Endothelial cell of umbilical vein (primary cell): ENCODE data around the gene WBP2. TPM values are rescaled to one million over a fixed set of nuclear protein-coding genes. Genes with fewer than 3 reads are reported as not detected.

Source experiments
- BruUV-seq: library from RNA; stranded (reverse); fragments of 400-500 nt; replicated peaks from 2 replicates; lab custom pipeline; 2021; lab: Mats Ljungman, UMichigan
- CTCF ChIA-PET: fragments of 300-600, 350-600 bp; sonication (Branson Sonifier 250); formaldehyde crosslinking; loops from one replicate; lab custom pipeline; 2021; ENCODE audit warnings: antibody characterized with exemption, inconsistent platforms; lab: Charles Lee
- POLR2A ChIA-PET: fragments of 300-600, 350-600 bp; sonication (Branson Sonifier 250); formaldehyde crosslinking; loops from one replicate; lab custom pipeline; 2021; ENCODE audit warnings: antibody characterized with exemption, inconsistent platforms; lab: Charles Lee
- DNase-seq: peaks from one replicate; pipeline ENCODE4 v3.0.0-alpha.2; 2011; ENCODE audit warnings: low read depth, low spot score
- FAIRE-seq: peaks from 2 replicates; lab custom pipeline; 2011; peaks lifted over from hg19 to GRCh38; lab: Jason Lieb, UNC
- H2AFZ ChIP-seq: 2 replicates; pipeline ENCODE4 v1.6.0; 2012; ENCODE audit warnings: low read depth, low read length, control low read depth, inconsistent platforms
- H3K27ac ChIP-seq: 2 replicates; pipeline ENCODE4 v1.5.1; 2011; ENCODE audit warnings: low read depth, mild to moderate bottlenecking, control low read depth, low read length, moderate library complexity; ENCODE audit not compliant: insufficient read depth
- H3K27me3 ChIP-seq, 2 experiments: 2 replicates each; pipeline versions ENCODE4 v1.6.0 to v1.6.1; 2011; ENCODE audit warnings: low read length in 2 of 2, mixed read lengths in 1 of 2; ENCODE audit not compliant: control insufficient read depth in 2 of 2, insufficient read depth in 2 of 2
- H3K36me3 ChIP-seq, 2 experiments: 2 replicates in 1 of 2; 3 replicates in 1 of 2; pipeline ENCODE4 v1.5.1; 2011; ENCODE audit warnings: low read length in 2 of 2, mild to moderate bottlenecking in 1 of 2, moderate library complexity in 1 of 2; ENCODE audit not compliant: control insufficient read depth in 2 of 2, insufficient read depth in 2 of 2; ENCODE audit errors: extremely low read depth in 1 of 2
- H3K4me1 ChIP-seq: 3 replicates; pipeline ENCODE4 v1.5.1; 2011; ENCODE audit warnings: mild to moderate bottlenecking, low read length; ENCODE audit not compliant: control insufficient read depth, insufficient read depth; ENCODE audit errors: extremely low read depth
- H3K4me2 ChIP-seq: 2 replicates; pipeline ENCODE4 v1.6.1; 2011; ENCODE audit warnings: low read length, control low read depth, mixed read lengths; ENCODE audit not compliant: insufficient read depth
- H3K4me3 ChIP-seq, 3 experiments: fragments of 200-600 bp in 1 of 3; sonication (generic), shearing (Covaris generic) in 1 of 3; replicated peaks in 1 of 3; 2 replicates each; pipeline ENCODE4 v1.5.1; 2011 to 2016; ENCODE audit warnings: control low read depth in 3 of 3, low read length in 3 of 3, mild to moderate bottlenecking in 2 of 3, inconsistent platforms in 1 of 3, low read depth in 1 of 3, moderate library complexity in 1 of 3; ENCODE audit not compliant: insufficient read depth in 1 of 3
- H3K79me2 ChIP-seq: 2 replicates; pipeline ENCODE4 v1.6.0; 2012; ENCODE audit warnings: low read length, inconsistent platforms; ENCODE audit not compliant: control insufficient read depth, insufficient read depth
- H3K9ac ChIP-seq: replicated peaks from 2 replicates; pipeline ENCODE3; 2011; ENCODE audit warnings: low read length, control low read depth; ENCODE audit not compliant: insufficient read depth; ENCODE audit errors: extremely low read depth
- H3K9me1 ChIP-seq: replicated peaks from 3 replicates; pipeline ENCODE4 v1.6.0; 2011; ENCODE audit warnings: mild to moderate bottlenecking, low read length; ENCODE audit not compliant: control insufficient read depth, insufficient read depth; ENCODE audit errors: extremely low read depth
- H3K9me3 ChIP-seq: replicated peaks from 2 replicates; pipeline ENCODE4 v1.5.1; 2012; ENCODE audit warnings: low read length, inconsistent platforms; ENCODE audit not compliant: control insufficient read depth, insufficient read depth
- H4K20me1 ChIP-seq: replicated peaks from 2 replicates; pipeline ENCODE3; 2011; ENCODE audit warnings: mild to moderate bottlenecking, low read length; ENCODE audit not compliant: control insufficient read depth, insufficient read depth; ENCODE audit errors: extremely low read depth
- EZH2 ChIP-seq: IDR thresholded peaks from 2 replicates; pipeline ENCODE4 v1.6.1; 2012; ENCODE audit warnings: borderline replicate concordance, low read depth, mild to moderate bottlenecking, moderate library complexity, low read length, inconsistent platforms; ENCODE audit not compliant: severe bottlenecking
- FOS ChIP-seq: IDR thresholded peaks from 2 replicates; pipeline ENCODE4 v1.6.1; 2011; ENCODE audit warnings: mild to moderate bottlenecking, low read length, moderate library complexity, borderline replicate concordance; ENCODE audit not compliant: insufficient read depth
- GATA2 ChIP-seq: IDR thresholded peaks from 2 replicates; pipeline ENCODE4 v1.7.0; 2011; ENCODE audit warnings: low read depth, mild to moderate bottlenecking, moderate library complexity, mixed read lengths, low read length; ENCODE audit not compliant: insufficient read length, insufficient read depth
- JUN ChIP-seq: IDR thresholded peaks from 2 replicates; pipeline ENCODE4 v1.6.1; 2011; ENCODE audit warnings: borderline replicate concordance, low read depth; ENCODE audit not compliant: insufficient read length, insufficient read depth
- MYC ChIP-seq: IDR thresholded peaks from one replicate; pipeline ENCODE4 v1.6.1; 2011; ENCODE audit warnings: mild to moderate bottlenecking, low read depth, low read length
- POLR2A ChIP-seq: IDR thresholded peaks from 2 replicates; pipeline ENCODE4 v1.6.1; 2012; ENCODE audit warnings: low read depth, mild to moderate bottlenecking, control low read depth, low read length
- POLR2AphosphoS5 ChIP-seq: IDR thresholded peaks from 2 replicates; pipeline ENCODE4 v1.6.1; 2012; ENCODE audit warnings: low read depth, mild to moderate bottlenecking, control low read depth, low read length, moderate library complexity; ENCODE audit not compliant: insufficient read depth
- dilution Hi-C: fragments of 300-500 bp; cut with MboI; formaldehyde crosslinking; loops from one replicate; pipeline ENCODE4 v1.15.0; 2019; ENCODE audit warnings: low sequenced_read_pairs; ENCODE audit not compliant: extremely low pct_ligation_motif_present
- intact Hi-C: fragments of 100-400 bp; cut with micrococcal nuclease; formaldehyde crosslinking; loops from one replicate; pipeline ENCODE4 v1.10.0; 2022
- polyA plus RNA-seq, 4 experiments: library from polyadenylated mRNA; depleted of rRNA in 3 of 4; stranded (reverse) in 3 of 4; unstranded in 1 of 4; fragments of >200 nt; gene quantifications; 2 replicates each; pipeline versions ENCODE4 v1.2.1 to v1.2.3, GENCODE V29; 2011 to 2012; ENCODE audit warnings: missing spikeins in 1 of 4
- total RNA-seq: library from RNA; stranded (reverse); gene quantifications from 2 replicates; pipeline ENCODE4 v1.2.3, GENCODE V29; 2021
- TF ChIP-seq, protein P1 (sequence below), 2 donors: IDR thresholded peaks; 1 replicate in 1 of 2; 2 replicates in 1 of 2; pipeline ENCODE4 v1.5.1; 2011; ENCODE audit warnings: low read length in 2 of 2, mild to moderate bottlenecking in 2 of 2, moderate library complexity in 2 of 2, control low read depth in 1 of 2, inconsistent platforms in 1 of 2, low read depth in 1 of 2; ENCODE audit not compliant: insufficient read depth in 1 of 2; ENCODE audit errors: extremely low read depth in 1 of 2
- TF ChIP-seq, protein P2 (sequence below): IDR thresholded peaks from 2 replicates; pipeline ENCODE4 v1.6.1; 2011; ENCODE audit not compliant: insufficient read depth, insufficient read length

WBP2 gene
- total and polyA plus RNA-seq, 2 donors (not counting 3 experiments of a cell fraction or from before 2014, with no cell fraction given), result 81.5 to 126 TPM

DNA sequence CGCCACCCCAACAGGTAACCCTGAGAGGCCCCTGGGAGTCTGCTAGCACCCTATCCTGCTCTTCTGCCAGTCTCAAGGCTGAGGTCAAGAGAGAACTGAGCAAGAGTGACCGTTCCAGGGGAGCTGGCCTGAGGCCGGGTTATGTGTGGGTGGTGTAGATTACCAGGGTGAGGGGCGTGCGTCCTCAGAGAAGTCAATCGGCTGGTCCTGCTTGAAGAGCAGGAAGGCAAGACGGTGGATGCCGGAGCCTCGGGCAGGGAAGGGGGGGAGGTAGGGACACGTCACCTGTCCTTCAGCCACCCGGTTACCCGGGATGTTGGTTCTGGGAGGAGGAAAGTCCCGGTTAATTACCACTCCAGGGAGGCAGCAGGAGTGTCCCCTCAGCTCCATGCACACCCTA lies 44.2 kb upstream of the WBP2 start:
- BruUV-seq, result no TSS peak
- Histone ChIP-seq H3K9ac (no peak overlapping the region), H3K27ac (no peak overlapping the region)

More for the DNA sequence above, 44.2 kb upstream of the WBP2 start:
- DNase-seq (no peak), FAIRE-seq (no peak)
- Histone ChIP-seq H3K27me3 (no peaks in the 10 kb centered on the region), H4K20me1 (no peaks in the 10 kb centered on the region), H3K4me2 (no peak overlapping the region), H3K9me3 (no peaks in the 10 kb centered on the region), H2AFZ (no peak overlapping the region), H3K4me3 (no peak overlapping the region), H3K36me3 (peaks cover 7 to 28% of the 10 kb centered on the region in 2 experiments), H3K4me1 (peaks cover 25% of the 10 kb centered on the region), H3K9me1 (no peaks in the 10 kb centered on the region), H3K79me2 (peaks cover 22% of the 10 kb centered on the region)
- TF ChIP-seq JUN, result no peak
- TF ChIP-seq FOS, result no peak
- no peak for TF ChIP-seq POLR2A
- TF ChIP-seq, protein P1, sequence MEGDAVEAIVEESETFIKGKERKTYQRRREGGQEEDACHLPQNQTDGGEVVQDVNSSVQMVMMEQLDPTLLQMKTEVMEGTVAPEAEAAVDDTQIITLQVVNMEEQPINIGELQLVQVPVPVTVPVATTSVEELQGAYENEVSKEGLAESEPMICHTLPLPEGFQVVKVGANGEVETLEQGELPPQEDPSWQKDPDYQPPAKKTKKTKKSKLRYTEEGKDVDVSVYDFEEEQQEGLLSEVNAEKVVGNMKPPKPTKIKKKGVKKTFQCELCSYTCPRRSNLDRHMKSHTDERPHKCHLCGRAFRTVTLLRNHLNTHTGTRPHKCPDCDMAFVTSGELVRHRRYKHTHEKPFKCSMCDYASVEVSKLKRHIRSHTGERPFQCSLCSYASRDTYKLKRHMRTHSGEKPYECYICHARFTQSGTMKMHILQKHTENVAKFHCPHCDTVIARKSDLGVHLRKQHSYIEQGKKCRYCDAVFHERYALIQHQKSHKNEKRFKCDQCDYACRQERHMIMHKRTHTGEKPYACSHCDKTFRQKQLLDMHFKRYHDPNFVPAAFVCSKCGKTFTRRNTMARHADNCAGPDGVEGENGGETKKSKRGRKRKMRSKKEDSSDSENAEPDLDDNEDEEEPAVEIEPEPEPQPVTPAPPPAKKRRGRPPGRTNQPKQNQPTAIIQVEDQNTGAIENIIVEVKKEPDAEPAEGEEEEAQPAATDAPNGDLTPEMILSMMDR (IDR thresholded peaks at IDR 0.05; ENCODE audit: extremely low read depth in 1 of 2, insufficient read depth in 1 of 2, low read depth in 1 of 2, low read length in 2 of 2), result no peak
- no peak for TF ChIP-seq POLR2AphosphoS5
- TF ChIP-seq GATA2, result no peak
- TF ChIP-seq, protein P2, sequence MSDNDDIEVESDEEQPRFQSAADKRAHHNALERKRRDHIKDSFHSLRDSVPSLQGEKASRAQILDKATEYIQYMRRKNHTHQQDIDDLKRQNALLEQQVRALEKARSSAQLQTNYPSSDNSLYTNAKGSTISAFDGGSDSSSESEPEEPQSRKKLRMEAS, result no peak
- TF ChIP-seq EZH2, result no peak
- TF ChIP-seq MYC, result no peak
- ChIA-PET POLR2A (no interaction called here), CTCF (interaction anchor here (1.7 kb wide), 1 partner anchor 108 kb away, joined by 4 read pairs; no protein-coding TSS in a partner anchor)
- dilution Hi-C loops, result no loop called here
- intact Hi-C loops, result loop anchor here (5.0 kb wide), 1 partner anchor 122 kb away; a partner anchor contains a TSS
